GM23338 (cell line): ENCODE data around the gene PTPRN2.

Source experiments
- CREB1 ChIP-seq: fragments of 250-450 bp; sonication (Bioruptor Pico); IDR thresholded peaks from 2 replicates; pipeline ENCODE4 v1.5.0; 2020; ENCODE audit warnings: low read depth, mild to moderate bottlenecking, moderate library complexity
- EZH2 ChIP-seq: fragments of 200-600 bp; sonication (generic); IDR thresholded peaks from one replicate; pipeline ENCODE4 v1.8.0; 2017; ENCODE audit warnings: antibody characterized with exemption, mild to moderate bottlenecking, low read depth; ENCODE audit not compliant: unreplicated experiment
- EZH2phosphoT487 ChIP-seq: fragments of 200-600 bp; sonication (generic); IDR thresholded peaks from one replicate; pipeline ENCODE4 v1.8.1; 2018; ENCODE audit warnings: antibody characterized with exemption; ENCODE audit not compliant: unreplicated experiment
- JUNB ChIP-seq: IDR thresholded peaks from one replicate; pipeline ENCODE4 v1.6.1; 2016; ENCODE audit warnings: antibody characterized with exemption; ENCODE audit not compliant: unreplicated experiment
- POLR2AphosphoS5 ChIP-seq: IDR thresholded peaks from 2 replicates; pipeline ENCODE4 v1.6.1; 2016; ENCODE audit warnings: antibody characterized with exemption, low read depth
- ZNF114 ChIP-seq: fragments of 250-450 bp; sonication (Bioruptor Pico); IDR thresholded peaks from 2 replicates; pipeline ENCODE4 v1.5.0; 2020; ENCODE audit warnings: mild to moderate bottlenecking, moderate library complexity
- ZNF331 ChIP-seq: fragments of 250-450 bp; sonication (Bioruptor Pico); IDR thresholded peaks from 2 replicates; pipeline ENCODE4 v1.5.0; 2020; ENCODE audit warnings: low read depth, mild to moderate bottlenecking, moderate library complexity
- TF ChIP-seq, protein P1 (sequence below), 2 experiments: fragments of 200-600 bp in 1 of 2; sonication (generic) in 1 of 2; conservative IDR thresholded peaks; 2 replicates each; pipeline versions ENCODE4 v1.5.1 to v1.6.1; 2016 to 2017; ENCODE audit warnings: antibody characterized with exemption in 2 of 2, low read depth in 2 of 2, mild to moderate bottlenecking in 2 of 2, moderate library complexity in 1 of 2
- TF ChIP-seq, protein P2 (sequence below): IDR thresholded peaks from one replicate; pipeline ENCODE4 v1.6.1; 2018; ENCODE audit warnings: antibody characterized with exemption; ENCODE audit not compliant: unreplicated experiment

GRCh38 chr7:157652161-157652953 is 935.3 kb downstream of the PTPRN2 start:
- TF ChIP-seq POLR2AphosphoS5 = no peak
- TF ChIP-seq, protein P1, sequence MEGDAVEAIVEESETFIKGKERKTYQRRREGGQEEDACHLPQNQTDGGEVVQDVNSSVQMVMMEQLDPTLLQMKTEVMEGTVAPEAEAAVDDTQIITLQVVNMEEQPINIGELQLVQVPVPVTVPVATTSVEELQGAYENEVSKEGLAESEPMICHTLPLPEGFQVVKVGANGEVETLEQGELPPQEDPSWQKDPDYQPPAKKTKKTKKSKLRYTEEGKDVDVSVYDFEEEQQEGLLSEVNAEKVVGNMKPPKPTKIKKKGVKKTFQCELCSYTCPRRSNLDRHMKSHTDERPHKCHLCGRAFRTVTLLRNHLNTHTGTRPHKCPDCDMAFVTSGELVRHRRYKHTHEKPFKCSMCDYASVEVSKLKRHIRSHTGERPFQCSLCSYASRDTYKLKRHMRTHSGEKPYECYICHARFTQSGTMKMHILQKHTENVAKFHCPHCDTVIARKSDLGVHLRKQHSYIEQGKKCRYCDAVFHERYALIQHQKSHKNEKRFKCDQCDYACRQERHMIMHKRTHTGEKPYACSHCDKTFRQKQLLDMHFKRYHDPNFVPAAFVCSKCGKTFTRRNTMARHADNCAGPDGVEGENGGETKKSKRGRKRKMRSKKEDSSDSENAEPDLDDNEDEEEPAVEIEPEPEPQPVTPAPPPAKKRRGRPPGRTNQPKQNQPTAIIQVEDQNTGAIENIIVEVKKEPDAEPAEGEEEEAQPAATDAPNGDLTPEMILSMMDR (conservative IDR thresholded peaks at IDR 0.05; ENCODE audit: low read depth in 2 of 2) = no peak
- TF ChIP-seq ZNF331 (CRISPR knock-in tag) = no peak
- TF ChIP-seq, protein P2, sequence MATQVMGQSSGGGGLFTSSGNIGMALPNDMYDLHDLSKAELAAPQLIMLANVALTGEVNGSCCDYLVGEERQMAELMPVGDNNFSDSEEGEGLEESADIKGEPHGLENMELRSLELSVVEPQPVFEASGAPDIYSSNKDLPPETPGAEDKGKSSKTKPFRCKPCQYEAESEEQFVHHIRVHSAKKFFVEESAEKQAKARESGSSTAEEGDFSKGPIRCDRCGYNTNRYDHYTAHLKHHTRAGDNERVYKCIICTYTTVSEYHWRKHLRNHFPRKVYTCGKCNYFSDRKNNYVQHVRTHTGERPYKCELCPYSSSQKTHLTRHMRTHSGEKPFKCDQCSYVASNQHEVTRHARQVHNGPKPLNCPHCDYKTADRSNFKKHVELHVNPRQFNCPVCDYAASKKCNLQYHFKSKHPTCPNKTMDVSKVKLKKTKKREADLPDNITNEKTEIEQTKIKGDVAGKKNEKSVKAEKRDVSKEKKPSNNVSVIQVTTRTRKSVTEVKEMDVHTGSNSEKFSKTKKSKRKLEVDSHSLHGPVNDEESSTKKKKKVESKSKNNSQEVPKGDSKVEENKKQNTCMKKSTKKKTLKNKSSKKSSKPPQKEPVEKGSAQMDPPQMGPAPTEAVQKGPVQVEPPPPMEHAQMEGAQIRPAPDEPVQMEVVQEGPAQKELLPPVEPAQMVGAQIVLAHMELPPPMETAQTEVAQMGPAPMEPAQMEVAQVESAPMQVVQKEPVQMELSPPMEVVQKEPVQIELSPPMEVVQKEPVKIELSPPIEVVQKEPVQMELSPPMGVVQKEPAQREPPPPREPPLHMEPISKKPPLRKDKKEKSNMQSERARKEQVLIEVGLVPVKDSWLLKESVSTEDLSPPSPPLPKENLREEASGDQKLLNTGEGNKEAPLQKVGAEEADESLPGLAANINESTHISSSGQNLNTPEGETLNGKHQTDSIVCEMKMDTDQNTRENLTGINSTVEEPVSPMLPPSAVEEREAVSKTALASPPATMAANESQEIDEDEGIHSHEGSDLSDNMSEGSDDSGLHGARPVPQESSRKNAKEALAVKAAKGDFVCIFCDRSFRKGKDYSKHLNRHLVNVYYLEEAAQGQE = no peak
- no peak for TF ChIP-seq EZH2
- no peak for TF ChIP-seq CREB1
- no peak for TF ChIP-seq JUNB
- no peak for TF ChIP-seq EZH2phosphoT487
- TF ChIP-seq ZNF114 (CRISPR knock-in tag) = no peak
